Activated CD4-positive, alpha-beta T cell treated with anti-CD3 and anti-CD28 coated beads, Interleukin-2, amount 50 U/mL, for 16 hours (primary cell): ENCODE measurements around the gene ALG14.

Experiments used
- DNase-seq: peaks from one replicate; pipeline ENCODE4 v3.0.0-alpha.2; 2020

ALG14 gene

GRCh38 chr1:94979656-94980581 is 92.8 kb downstream of the ALG14 start:
- no peak for DNase-seq

GRCh38 chr1:94979131-94979530 is 93.6 kb downstream of the ALG14 start:
- no peak for DNase-seq

- DNase-seq: no peak
Measured at GRCh38 chr1:94978401-94978800, 94.3 kb downstream of the ALG14 start.

- no peak for DNase-seq
Measured at GRCh38 chr1:94976971-94977548, 95.7 kb downstream of the ALG14 start.

- no peak for DNase-seq
Measured at GRCh38 chr1:94974824-94975223, 97.9 kb downstream of the ALG14 start.

DNA sequence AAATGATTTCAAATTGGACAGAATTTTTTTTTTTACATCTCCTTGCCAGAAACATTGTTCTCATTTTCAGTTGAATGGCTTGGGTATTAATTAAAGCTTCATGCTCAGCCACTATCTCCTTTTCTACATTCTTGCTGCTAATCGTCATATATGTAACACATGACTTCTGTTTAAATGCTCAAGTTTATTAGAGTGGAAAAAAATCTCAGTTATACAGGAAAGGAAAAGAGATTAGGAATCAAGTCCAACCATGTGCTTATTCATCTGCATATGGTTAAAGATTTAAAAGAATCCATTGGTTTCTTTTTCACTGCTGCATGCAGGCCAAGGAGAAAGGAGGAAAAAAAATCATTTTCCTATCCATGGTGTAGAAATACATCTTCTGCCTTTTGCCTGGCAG is 98.5 kb downstream of the ALG14 start:
- no peak for DNase-seq

DNA sequence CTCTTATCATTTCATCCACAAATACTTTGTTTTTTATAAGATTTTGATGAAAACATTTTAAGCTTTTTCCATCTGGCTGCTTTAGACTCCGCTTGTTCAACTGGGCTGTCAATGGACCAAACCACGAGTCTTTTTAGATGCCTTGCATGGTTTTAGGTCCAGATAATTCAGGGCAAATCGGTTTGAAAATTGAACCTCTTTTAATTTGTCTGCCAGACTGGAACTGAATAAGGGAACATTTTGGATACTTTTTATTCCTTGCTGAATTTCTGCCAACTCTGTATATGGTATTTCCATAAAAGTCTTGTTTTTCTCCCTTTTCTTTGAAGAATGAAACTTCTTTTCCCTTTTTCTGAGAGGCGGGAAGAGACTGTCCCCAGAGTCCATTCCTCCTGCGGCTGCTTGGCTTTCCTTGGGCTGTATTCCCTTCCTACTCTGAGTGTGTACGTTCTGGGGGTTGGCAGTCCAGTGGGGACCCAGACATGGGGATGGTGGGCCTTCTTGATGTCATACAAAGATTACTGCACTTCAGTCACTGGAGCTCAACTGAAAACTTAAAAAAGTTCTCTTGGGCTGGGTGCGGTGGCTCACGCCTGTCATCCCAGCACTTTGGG is 99.3 kb downstream of the ALG14 start:
- no peak for DNase-seq

DNA sequence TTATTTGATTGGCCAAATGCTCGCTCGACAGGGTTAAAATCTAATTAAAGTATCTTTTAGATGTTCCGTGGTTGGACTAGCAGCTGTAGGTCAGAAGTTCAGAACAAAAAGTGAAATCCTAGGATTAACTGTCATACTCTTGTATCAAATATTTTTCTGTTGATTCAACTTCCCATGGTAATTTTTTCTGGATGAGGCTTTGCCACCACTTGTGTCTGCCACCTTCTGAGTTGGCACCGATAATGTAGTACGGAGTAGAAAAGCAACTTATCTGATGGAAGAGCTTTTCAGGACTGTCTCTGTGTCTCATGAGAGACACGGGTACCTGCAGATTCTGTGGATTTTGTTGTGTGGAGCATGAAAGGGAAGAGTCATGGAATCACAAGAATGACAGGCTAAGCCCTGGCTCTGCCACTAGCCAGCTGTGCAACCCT is 101.2 kb downstream of the ALG14 start:
- DNase-seq: no peak

- DNase-seq: no peak
Measured at GRCh38 chr1:94970783-94971182, 102.0 kb downstream of the ALG14 start.

DNA sequence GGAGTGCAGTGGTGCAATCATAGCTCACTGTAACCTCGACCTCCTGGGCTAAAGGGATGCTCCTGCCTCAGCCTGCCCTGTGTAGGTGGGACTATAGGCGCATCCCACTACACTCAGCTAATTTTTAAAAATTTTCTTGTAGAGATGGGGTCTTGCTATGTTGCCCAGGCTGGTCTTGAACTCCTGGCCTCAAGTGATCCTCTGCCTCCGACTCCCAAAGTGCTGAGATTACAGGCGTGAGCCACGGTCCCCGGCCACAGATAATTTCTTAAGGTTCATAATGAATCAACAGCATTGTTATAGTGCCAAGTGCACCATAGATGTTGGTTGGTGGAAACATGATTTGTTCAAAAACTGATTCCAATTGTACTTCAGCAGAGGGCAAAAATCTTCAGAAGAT is 103.6 kb downstream of the ALG14 start:
- no peak for DNase-seq

- no peak for DNase-seq
Measured at GRCh38 chr1:94966033-94966432, 106.7 kb downstream of the ALG14 start.

DNA sequence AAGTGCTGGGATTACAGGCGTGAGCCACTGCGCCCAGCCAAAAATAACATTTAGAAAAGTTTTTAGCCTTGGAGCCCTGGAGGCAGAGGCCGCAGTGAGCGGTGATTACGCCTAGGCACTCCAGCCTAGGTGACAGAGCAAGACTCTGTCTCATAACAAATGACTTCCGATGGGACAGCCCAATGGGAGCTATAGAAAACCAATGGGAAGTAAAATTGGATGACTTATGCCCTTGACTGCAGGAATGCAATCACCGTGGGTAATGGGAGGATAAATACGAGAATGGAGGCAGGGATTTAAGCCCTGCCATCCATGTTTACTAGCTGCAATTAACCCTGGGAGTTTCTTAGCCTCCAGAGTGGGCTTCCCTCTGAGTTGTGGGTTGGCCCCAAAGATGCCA is 108.9 kb downstream of the ALG14 start:
- no peak for DNase-seq

GRCh38 chr1:94962409-94963265 is 110.1 kb downstream of the ALG14 start:
- peak; percentile 53 for DNase-seq

GRCh38 chr1:94961988-94962387 is 110.8 kb downstream of the ALG14 start:
- no peak for DNase-seq

- no peak for DNase-seq
Measured at GRCh38 chr1:94961582-94961981, 111.2 kb downstream of the ALG14 start.

DNA sequence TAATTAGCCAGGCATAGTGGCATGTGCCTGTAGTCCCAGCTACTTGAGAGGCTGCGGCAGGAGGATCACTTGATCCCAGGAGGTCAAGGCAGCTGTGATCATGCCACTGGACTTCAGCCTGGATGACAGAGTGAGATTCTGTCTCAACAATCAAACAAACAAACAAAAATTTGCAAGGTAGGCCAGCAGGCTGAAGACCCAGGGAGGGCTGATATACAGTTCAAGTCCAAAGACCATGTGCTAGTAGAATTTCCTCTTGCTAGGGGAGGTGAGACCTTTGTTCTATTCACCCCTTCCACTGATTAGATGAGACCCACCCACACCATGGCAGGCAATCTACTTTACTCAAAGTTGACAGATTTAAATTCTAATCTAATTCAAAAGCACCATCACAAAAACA is 114.7 kb downstream of the ALG14 start:
- DNase-seq: no peak

DNA sequence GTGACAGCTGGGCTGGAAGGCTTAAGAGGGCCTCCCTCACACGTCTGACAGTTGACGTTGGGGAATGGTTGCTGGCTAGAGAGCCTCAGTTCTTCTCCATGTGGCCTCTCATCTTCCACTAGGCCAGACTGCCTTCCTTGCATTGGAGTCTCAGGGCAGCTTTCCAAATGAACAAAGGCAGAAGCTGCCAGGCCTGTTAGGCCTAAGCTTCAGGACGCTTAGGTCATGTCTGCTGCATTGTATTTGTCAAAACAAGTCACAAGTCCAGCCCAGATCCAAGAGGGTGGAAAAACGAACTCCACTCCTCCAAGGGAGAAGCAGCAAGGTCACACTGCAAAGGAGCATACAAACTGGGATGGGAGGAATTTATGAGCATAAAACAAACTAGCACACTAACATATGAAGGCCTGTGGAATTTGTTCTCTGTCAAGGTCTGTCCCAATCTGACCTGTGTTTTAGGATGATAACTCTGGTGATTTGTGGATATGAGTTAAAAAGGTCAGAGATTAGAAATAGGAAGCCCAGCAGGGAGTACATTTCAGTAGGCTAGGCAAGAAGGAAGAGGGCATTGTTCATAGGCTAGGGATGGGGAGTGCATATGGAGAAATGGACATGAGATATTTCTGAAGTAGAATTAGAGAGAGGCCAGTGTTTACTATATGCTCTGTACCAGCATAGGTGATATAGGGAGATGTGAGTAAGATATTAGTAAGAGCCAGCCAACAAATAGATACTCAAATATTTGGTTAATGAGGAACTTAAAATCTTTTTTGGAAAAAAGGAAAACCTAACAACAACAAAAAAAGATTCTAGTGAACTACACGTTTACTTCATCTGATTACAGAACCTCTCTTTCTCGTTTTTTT is 116.8 kb downstream of the ALG14 start:
- no peak for DNase-seq

DNA sequence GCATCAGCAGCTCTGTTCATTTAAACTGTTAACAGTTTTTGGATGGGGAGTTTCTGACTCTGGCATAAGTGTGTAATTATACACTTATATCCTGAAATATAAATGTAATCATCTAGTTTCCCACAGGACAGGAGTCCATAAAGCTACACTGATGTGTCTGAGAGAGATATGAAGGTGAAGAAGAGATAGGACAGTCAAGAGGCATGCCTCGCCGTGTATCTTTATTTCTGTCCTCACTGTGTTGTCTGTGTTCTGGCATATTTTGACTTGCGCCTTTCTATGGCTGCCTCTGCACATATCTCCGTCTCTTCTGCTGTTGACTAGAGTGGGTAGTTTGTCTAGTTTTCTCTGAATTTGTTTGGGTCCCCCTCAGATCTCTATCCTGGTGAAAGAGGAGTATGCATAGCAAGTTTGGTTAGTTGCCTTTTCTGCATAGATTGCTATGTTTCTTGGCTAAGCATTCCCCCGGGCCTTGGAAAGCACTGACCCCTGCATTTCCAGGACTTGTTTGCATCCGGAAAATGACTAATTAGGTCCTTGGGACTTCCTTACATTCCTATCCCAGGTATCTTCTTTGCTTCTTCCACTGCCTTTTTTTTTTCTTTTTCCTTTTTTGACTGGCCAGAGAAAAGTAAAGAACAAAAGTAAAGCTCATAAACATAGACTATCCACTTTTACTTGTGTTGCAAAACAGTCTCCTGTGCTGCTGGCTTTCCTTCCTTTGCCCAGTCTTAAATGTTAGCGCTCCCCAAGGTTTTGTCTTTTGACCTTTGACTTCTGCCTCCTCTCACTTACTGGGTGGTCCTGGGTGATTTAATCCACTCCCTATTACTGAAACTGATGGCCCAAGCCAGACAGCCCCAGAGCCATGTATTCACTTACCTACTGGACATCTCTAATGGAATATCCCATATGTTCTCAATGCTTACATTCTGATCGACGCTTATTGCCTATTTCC is 118.2 kb downstream of the ALG14 start:
- DNase-seq: no peak

GRCh38 chr1:94953746-94954145 is 119.0 kb downstream of the ALG14 start:
- DNase-seq: no peak

GRCh38 chr1:94953107-94953506 is 119.6 kb downstream of the ALG14 start:
- no peak for DNase-seq

GRCh38 chr1:94952539-94952938 is 120.2 kb downstream of the ALG14 start:
- no peak for DNase-seq
